A549 (cell line): ENCODE data around the gene TTC36. TPM values are rescaled to one million over a fixed set of nuclear protein-coding genes. Genes with fewer than 3 reads are reported as not detected.

Experiments used
- ATAC-seq, 2 experiments: fragments of 200-7000 bp in 1 of 2; fragments of >200 bp in 1 of 2; cut with Nextera tagmentation in 1 of 2; cut with Tn5 transposase in 1 of 2; 3 replicates each; pipeline versions ENCODE4 v1.8.0 to v1.9.1; 2018 to 2020; ENCODE audit warnings: mild to moderate bottlenecking in 1 of 2, moderate library complexity in 1 of 2
- CTCF ChIA-PET: fragments of 300-600 bp; sonication (Branson Sonifier 250); formaldehyde crosslinking; extraction: SDS; loops from one replicate; lab custom pipeline; 2021; ENCODE audit warnings: antibody characterized with exemption, inconsistent platforms; lab: Yijun Ruan, JAX
- POLR2A ChIA-PET: fragments of 350-600 bp; formaldehyde crosslinking; extraction: SDS; loops from one replicate; lab custom pipeline; 2021; ENCODE audit warnings: antibody characterized with exemption, inconsistent platforms; lab: Yijun Ruan, JAX
- DNase-seq, 2 experiments: peaks; one replicate each; pipeline versions ENCODE4 v3.0.0 to v3.0.0-alpha.2; 2011 to 2016; ENCODE audit warnings: low read depth in 1 of 2, low spot score in 1 of 2
- FAIRE-seq: peaks from 2 replicates; lab custom pipeline; 2011; peaks lifted over from hg19 to GRCh38; lab: Jason Lieb, UNC
- H3K27ac ChIP-seq, 2 experiments: fragments of >200 bp; sonication (Bioruptor Twin); formaldehyde crosslinking; 3 replicates each; pipeline ENCODE4 v1.5.1; 2016 to 2017
- H3K4me1 ChIP-seq: fragments of >200 bp; sonication (Bioruptor Twin); formaldehyde crosslinking; 3 replicates; pipeline ENCODE4 v1.6.1; 2016
- H3K4me2 ChIP-seq: fragments of >200 bp; sonication (Bioruptor Twin); formaldehyde crosslinking; 3 replicates; pipeline ENCODE4 v1.6.1; 2016
- H3K4me3 ChIP-seq: fragments of >200 bp; sonication (Bioruptor Twin); formaldehyde crosslinking; 3 replicates; pipeline ENCODE4 v1.5.1; 2016
- H3K9me3 ChIP-seq: fragments of >200 bp; sonication (Bioruptor Twin); formaldehyde crosslinking; 3 replicates; pipeline ENCODE4 v1.6.1; 2016
- BHLHE40 ChIP-seq: IDR thresholded peaks from 2 replicates; pipeline ENCODE4 v1.6.1; 2012; ENCODE audit warnings: low read depth, low read length, inconsistent platforms
- CBX8 ChIP-seq: fragments of 200-600 bp; sonication (generic); IDR thresholded peaks from 2 replicates; pipeline ENCODE4 v1.6.1; 2016
- CEBPB ChIP-seq, 2 experiments: fragments of >200 bp in 1 of 2; sonication (Bioruptor Twin) in 1 of 2; formaldehyde crosslinking in 1 of 2; IDR thresholded peaks; 2 replicates each; pipeline ENCODE4 v1.6.1; 2012 to 2016
- EHMT2 ChIP-seq: fragments of 200-600 bp; sonication (generic); IDR thresholded peaks from 2 replicates; pipeline ENCODE4 v1.6.1; 2016; ENCODE audit warnings: antibody characterized with exemption, low read depth, mild to moderate bottlenecking, moderate library complexity
- ESRRA ChIP-seq: fragments of 150-350 bp; IDR thresholded peaks from 2 replicates; pipeline ENCODE4 v1.6.1; 2014; ENCODE audit warnings: mild to moderate bottlenecking, low read length, borderline replicate concordance
- FOSB ChIP-seq: fragments of 250-450 bp; sonication (Bioruptor Pico); IDR thresholded peaks from 2 replicates; pipeline ENCODE4 v1.5.0; 2020; ENCODE audit warnings: mild to moderate bottlenecking, moderate library complexity
- FOSL2 ChIP-seq, 2 experiments: fragments of 450-650 bp in 1 of 2; fragments of >200 bp in 1 of 2; sonication (Bioruptor Twin) in 1 of 2; formaldehyde crosslinking; IDR thresholded peaks; 2 replicates each; pipeline versions ENCODE4 v1.5.0 to v1.6.1; 2016 to 2020; ENCODE audit warnings: mild to moderate bottlenecking in 1 of 2, moderate library complexity in 1 of 2
- FOXS1 ChIP-seq: fragments of 250-450 bp; sonication (Bioruptor Pico); IDR thresholded peaks from 2 replicates; pipeline ENCODE4 v1.5.0; 2020; ENCODE audit warnings: mild to moderate bottlenecking, moderate library complexity
- HDAC2 ChIP-seq: fragments of 200-600 bp; sonication (generic); IDR thresholded peaks from 2 replicates; pipeline ENCODE4 v1.6.1; 2016
- HOXA7 ChIP-seq: fragments of 250-450 bp; sonication (Bioruptor Pico); IDR thresholded peaks from 2 replicates; pipeline ENCODE4 v1.5.0; 2020; ENCODE audit warnings: mild to moderate bottlenecking, moderate library complexity
- HOXB13 ChIP-seq: fragments of 250-450 bp; sonication (Bioruptor Pico); IDR thresholded peaks from 2 replicates; pipeline ENCODE4 v1.5.0; 2020; ENCODE audit warnings: low read depth, mild to moderate bottlenecking, moderate library complexity
- MAFK ChIP-seq: fragments of 450-650 bp; IDR thresholded peaks from 2 replicates; pipeline ENCODE4 v1.6.1; 2014; ENCODE audit not compliant: partially characterized antibody
- MAZ ChIP-seq: fragments of 150-350 bp; IDR thresholded peaks from 2 replicates; pipeline ENCODE4 v1.6.1; 2014; ENCODE audit warnings: antibody characterized with exemption, low read depth, low read length, borderline replicate concordance
- POLR2AphosphoS2 ChIP-seq: conservative IDR thresholded peaks from 2 replicates; pipeline ENCODE4 v1.6.1; 2012; ENCODE audit warnings: low read length, improper control_type of control experiment, inconsistent platforms
- RARB ChIP-seq: fragments of 250-450 bp; sonication (Bioruptor Pico); IDR thresholded peaks from 2 replicates; pipeline ENCODE4 v1.8.0; 2021; ENCODE audit warnings: mild to moderate bottlenecking, moderate library complexity
- SREBF2 ChIP-seq: fragments of 450-650 bp; IDR thresholded peaks from 2 replicates; pipeline ENCODE4 v1.6.1; 2014; ENCODE audit warnings: mild to moderate bottlenecking, moderate library complexity
- TFCP2L1 ChIP-seq: fragments of 250-450 bp; sonication (Bioruptor Pico); IDR thresholded peaks from 2 replicates; pipeline ENCODE4 v1.5.0; 2021; ENCODE audit warnings: mild to moderate bottlenecking
- ZFP36 ChIP-seq: fragments of 450-650 bp; IDR thresholded peaks from 2 replicates; pipeline ENCODE4 v1.6.1; 2014; ENCODE audit warnings: borderline replicate concordance; ENCODE audit not compliant: partially characterized antibody
- ZNF302 ChIP-seq: fragments of 250-450 bp; sonication (Bioruptor Pico); IDR thresholded peaks from 2 replicates; pipeline ENCODE4 v1.9.0; 2021; ENCODE audit warnings: inconsistent platforms, mild to moderate bottlenecking, moderate library complexity
- WGBS: methylation state at CpG from one replicate; pipeline ENCODE4 v1.1.6; 2017; ENCODE audit errors: missing lambda C conversion rate; 5-methylcytosine and 5-hydroxymethylcytosine counted together
- polyA plus RNA-seq, 4 experiments: library from polyadenylated mRNA; depleted of rRNA in 3 of 4; stranded (reverse); fragments of >200 nt; fragmentation: RNase III in 1 of 4; extraction: RNeasy Plus Mini Kit Qiagen cat#74134 plus additional on column Dnase treatment in 1 of 4; gene quantifications; 2 replicates in 3 of 4; 3 replicates in 1 of 4; pipeline ENCODE4 v1.2.3, GENCODE V29; 2011 to 2017
- TF ChIP-seq, protein P1 (sequence below): fragments of >200 bp; sonication (Bioruptor Twin); formaldehyde crosslinking; IDR thresholded peaks from 3 replicates; pipeline ENCODE4 v1.6.1; 2016
- TF ChIP-seq, protein P2 (sequence below): IDR thresholded peaks from 2 replicates; pipeline ENCODE4 v1.6.1; 2012; ENCODE audit warnings: low read depth, borderline replicate concordance
- TF ChIP-seq, protein P3 (sequence below): IDR thresholded peaks from 2 replicates; pipeline ENCODE4 v1.6.1; 2012
- TF ChIP-seq, protein P4 (sequence below): fragments of 250-450 bp; sonication (Bioruptor Pico); IDR thresholded peaks from 2 replicates; pipeline ENCODE4 v1.5.0; 2021; ENCODE audit warnings: mild to moderate bottlenecking, moderate library complexity, borderline replicate concordance

TTC36 gene
- polyA plus RNA-seq, 2 of the 4 experiments (the other 2 are of a cell fraction), result not detected

DNA sequence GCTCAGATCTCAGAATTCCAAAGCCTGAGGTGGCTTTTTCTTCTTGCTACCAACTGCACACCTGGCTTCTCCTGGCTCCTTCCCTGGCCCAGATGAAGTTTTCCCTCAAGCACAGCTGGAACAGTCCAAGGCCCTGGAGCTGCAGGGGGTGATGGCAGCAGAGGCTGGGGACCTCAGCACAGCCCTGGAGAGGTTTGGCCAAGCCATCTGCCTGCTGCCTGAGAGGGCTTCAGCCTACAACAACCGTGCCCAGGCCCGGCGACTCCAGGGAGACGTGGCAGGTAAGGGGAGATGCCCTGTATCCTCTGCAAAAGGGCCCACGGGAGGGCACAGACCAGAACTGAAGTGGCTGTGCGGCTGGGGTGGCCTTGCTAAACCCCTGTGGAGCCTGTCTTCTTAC is 1.2 kb downstream of the TTC36 start:
- ChIA-PET POLR2A (no interaction called here), CTCF (interaction anchor here (1.4 kb wide), 1 partner anchor 14 kb away, joined by 3 read pairs; no protein-coding TSS in a partner anchor)
- WGBS, result no CpG with 5 or more reads among the region's 6 CpGs
- no peak for DNase-seq
- no peak for ATAC-seq
- no peaks in the 10 kb centered on the region for H3K4me1 ChIP-seq
- H3K4me3 ChIP-seq, result no peak overlapping the region
- H3K9me3 ChIP-seq, result no peaks in the 10 kb centered on the region
- no peak overlapping the region for H3K4me2 ChIP-seq
- no peak for FAIRE-seq
- TF ChIP-seq FOSB (CRISPR knock-in tag), result no peak
- TF ChIP-seq, protein P1, sequence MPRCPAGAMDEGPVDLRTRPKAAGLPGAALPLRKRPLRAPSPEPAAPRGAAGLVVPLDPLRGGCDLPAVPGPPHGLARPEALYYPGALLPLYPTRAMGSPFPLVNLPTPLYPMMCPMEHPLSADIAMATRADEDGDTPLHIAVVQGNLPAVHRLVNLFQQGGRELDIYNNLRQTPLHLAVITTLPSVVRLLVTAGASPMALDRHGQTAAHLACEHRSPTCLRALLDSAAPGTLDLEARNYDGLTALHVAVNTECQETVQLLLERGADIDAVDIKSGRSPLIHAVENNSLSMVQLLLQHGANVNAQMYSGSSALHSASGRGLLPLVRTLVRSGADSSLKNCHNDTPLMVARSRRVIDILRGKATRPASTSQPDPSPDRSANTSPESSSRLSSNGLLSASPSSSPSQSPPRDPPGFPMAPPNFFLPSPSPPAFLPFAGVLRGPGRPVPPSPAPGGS, result no peak
- TF ChIP-seq, protein P2, sequence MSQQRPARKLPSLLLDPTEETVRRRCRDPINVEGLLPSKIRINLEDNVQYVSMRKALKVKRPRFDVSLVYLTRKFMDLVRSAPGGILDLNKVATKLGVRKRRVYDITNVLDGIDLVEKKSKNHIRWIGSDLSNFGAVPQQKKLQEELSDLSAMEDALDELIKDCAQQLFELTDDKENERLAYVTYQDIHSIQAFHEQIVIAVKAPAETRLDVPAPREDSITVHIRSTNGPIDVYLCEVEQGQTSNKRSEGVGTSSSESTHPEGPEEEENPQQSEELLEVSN, result no peak
- TF ChIP-seq, protein P3, sequence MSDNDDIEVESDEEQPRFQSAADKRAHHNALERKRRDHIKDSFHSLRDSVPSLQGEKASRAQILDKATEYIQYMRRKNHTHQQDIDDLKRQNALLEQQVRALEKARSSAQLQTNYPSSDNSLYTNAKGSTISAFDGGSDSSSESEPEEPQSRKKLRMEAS, result no peak
- TF ChIP-seq ZFP36, result no peak
- TF ChIP-seq CEBPB (IDR thresholded peaks at IDR 0.05), result no peak
- no peak for TF ChIP-seq RARB (CRISPR knock-in tag)
- no peak for TF ChIP-seq ESRRA
- TF ChIP-seq, protein P4, sequence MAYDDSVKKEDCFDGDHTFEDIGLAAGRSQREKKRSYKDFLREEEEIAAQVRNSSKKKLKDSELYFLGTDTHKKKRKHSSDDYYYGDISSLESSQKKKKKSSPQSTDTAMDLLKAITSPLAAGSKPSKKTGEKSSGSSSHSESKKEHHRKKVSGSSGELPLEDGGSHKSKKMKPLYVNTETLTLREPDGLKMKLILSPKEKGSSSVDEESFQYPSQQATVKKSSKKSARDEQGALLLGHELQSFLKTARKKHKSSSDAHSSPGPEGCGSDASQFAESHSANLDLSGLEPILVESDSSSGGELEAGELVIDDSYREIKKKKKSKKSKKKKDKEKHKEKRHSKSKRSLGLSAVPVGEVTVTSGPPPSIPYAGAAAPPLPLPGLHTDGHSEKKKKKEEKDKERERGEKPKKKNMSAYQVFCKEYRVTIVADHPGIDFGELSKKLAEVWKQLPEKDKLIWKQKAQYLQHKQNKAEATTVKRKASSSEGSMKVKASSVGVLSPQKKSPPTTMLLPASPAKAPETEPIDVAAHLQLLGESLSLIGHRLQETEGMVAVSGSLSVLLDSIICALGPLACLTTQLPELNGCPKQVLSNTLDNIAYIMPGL (CRISPR knock-in tag), result no peak
- TF ChIP-seq MAFK, result no peak
- TF ChIP-seq HOXB13 (CRISPR knock-in tag), result no peak
- no peak for TF ChIP-seq HOXA7
- no peak for TF ChIP-seq EHMT2
- no peak for TF ChIP-seq FOSL2 (IDR thresholded peaks at IDR 0.05)
- no peak for TF ChIP-seq FOSL2 (CRISPR knock-in tag; IDR thresholded peaks at IDR 0.05)
- TF ChIP-seq FOXS1 (CRISPR knock-in tag), result no peak
- no peak for TF ChIP-seq SREBF2
- no peak for TF ChIP-seq TFCP2L1
- TF ChIP-seq ZNF302 (CRISPR knock-in tag), result no peak
- no peak for TF ChIP-seq CBX8
- TF ChIP-seq MAZ, result no peak
- H3K27ac ChIP-seq, result no peak overlapping the region

DNA sequence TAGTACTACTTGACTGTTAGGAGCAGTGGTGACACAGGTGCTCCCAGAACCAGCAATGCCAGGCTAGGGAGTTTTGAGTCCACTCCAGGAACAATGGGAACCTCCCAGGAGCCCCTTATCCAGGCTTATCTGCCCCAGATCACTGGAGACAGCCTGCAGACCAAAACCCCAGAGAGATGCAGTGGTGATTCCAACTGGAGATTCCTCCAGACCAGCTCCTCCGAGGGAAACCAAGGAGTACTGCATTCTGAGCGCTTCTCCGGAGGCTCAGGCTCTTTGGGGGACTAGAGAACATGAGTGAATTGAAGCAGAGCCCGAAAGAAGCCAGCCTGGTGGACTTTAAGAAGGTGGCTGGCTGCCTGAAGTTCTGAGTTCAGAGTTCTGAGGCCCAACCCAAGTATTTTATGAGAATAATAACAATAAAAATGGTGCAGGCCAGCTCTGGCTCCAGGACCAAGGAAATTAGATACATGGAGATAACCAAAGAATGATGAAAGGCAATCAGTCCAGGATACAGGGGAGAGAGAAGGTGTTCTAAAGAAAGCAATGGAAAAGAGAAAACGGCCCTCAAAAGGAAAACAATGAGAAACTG is 2.4 kb downstream of the TTC36 start:
- FAIRE-seq, result no peak
- no peak overlapping the region for H3K27ac ChIP-seq
- no peak for TF ChIP-seq MAFK
- TF ChIP-seq POLR2AphosphoS2, result no peak
- no peak for TF ChIP-seq BHLHE40
- TF ChIP-seq HDAC2, result no peak
- TF ChIP-seq, protein P3, result no peak
- DNase-seq, result no peak
- no peaks in the 10 kb centered on the region for H3K4me1 ChIP-seq
- peak overlapping the region; percentile 87; the same call in 1 of the 3 replicates for H3K4me2 ChIP-seq
- ATAC-seq, result no peak
- CTCF ChIA-PET, result no interaction called here
- WGBS, result 84% methylated on average over 5 of the region's 5 CpGs
- POLR2A ChIA-PET, result no interaction called here
- H3K9me3 ChIP-seq, result no peaks in the 10 kb centered on the region
- H3K4me3 ChIP-seq, result no peak overlapping the region
